Non-pigmented ciliary epithelial cell (primary cell): ENCODE data around the gene MGMT.

Experiments
- DNase-seq: peaks from one replicate; pipeline ENCODE4 v3.0.0-alpha.2; 2010; ENCODE audit warnings: low read depth

MGMT gene

GRCh38 chr10:129692695-129693094 is 225.7 kb downstream of the MGMT start:
- DNase-seq = no peak

GRCh38 chr10:129693382-129693781 is 226.3 kb downstream of the MGMT start:
- DNase-seq = no peak

- no peak for DNase-seq
Observed at GRCh38 chr10:129694184-129694583, 227.1 kb downstream of the MGMT start.

GRCh38 chr10:129694691-129695243 is 227.7 kb downstream of the MGMT start:
- no peak for DNase-seq

- DNase-seq = no peak
Observed at GRCh38 chr10:129695671-129696070, 228.6 kb downstream of the MGMT start.

GRCh38 chr10:129696636-129697035 is 229.6 kb downstream of the MGMT start:
- no peak for DNase-seq

- DNase-seq = no peak
Observed at GRCh38 chr10:129697463-129698247, 230.6 kb downstream of the MGMT start.

- no peak for DNase-seq
Observed at GRCh38 chr10:129699722-129700340, 232.8 kb downstream of the MGMT start.

GRCh38 chr10:129702605-129703004 is 235.6 kb downstream of the MGMT start:
- DNase-seq = no peak

- no peak for DNase-seq
Observed at GRCh38 chr10:129703287-129704137, 236.5 kb downstream of the MGMT start.

GRCh38 chr10:129704225-129704624 is 237.2 kb downstream of the MGMT start:
- DNase-seq = no peak

GRCh38 chr10:129704786-129705525 is 237.9 kb downstream of the MGMT start:
- no peak for DNase-seq

- no peak for DNase-seq
Observed at GRCh38 chr10:129705676-129706075, 238.6 kb downstream of the MGMT start.

GRCh38 chr10:129706081-129706480 is 239.0 kb downstream of the MGMT start:
- DNase-seq = no peak

GRCh38 chr10:129706523-129706922 is 239.5 kb downstream of the MGMT start:
- DNase-seq = no peak

- no peak for DNase-seq
Observed at GRCh38 chr10:129707406-129708388, 240.7 kb downstream of the MGMT start.

- no peak for DNase-seq
Observed at GRCh38 chr10:129709101-129709500, 242.1 kb downstream of the MGMT start.

- no peak for DNase-seq
Observed at GRCh38 chr10:129709627-129710509, 242.8 kb downstream of the MGMT start.

GRCh38 chr10:129710510-129710847 is 243.4 kb downstream of the MGMT start:
- DNase-seq = no peak

GRCh38 chr10:129711291-129711690 is 244.2 kb downstream of the MGMT start:
- DNase-seq = no peak
